NCI-H128 (cell line): ENCODE results near the gene RHOT1.
A peak's percentile ranks its signal among the peaks of the same experiment; 100 is the strongest.
"Not testable (repeated sequence)": the region's sequence is repeated elsewhere in the genome, so short reads cannot be mapped to it uniquely, and the experiment has no call there.

ENCODE experiments used
- DNase-seq: peaks from one replicate; lab custom pipeline; 2025; ENCODE audit not compliant: unreplicated experiment; lab: John Stamatoyannopoulos, UW

The RHOT1 gene

GRCh38 chr17:32123782-32124181, 18.5 kb upstream of the RHOT1 start:
- DNase-seq, result no peak

- no peak for DNase-seq
Measured at GRCh38 chr17:32124985-32125847, 17.1 kb upstream of the RHOT1 start.

GRCh38 chr17:32125848-32126153, 16.5 kb upstream of the RHOT1 start:
- no peak for DNase-seq

DNA sequence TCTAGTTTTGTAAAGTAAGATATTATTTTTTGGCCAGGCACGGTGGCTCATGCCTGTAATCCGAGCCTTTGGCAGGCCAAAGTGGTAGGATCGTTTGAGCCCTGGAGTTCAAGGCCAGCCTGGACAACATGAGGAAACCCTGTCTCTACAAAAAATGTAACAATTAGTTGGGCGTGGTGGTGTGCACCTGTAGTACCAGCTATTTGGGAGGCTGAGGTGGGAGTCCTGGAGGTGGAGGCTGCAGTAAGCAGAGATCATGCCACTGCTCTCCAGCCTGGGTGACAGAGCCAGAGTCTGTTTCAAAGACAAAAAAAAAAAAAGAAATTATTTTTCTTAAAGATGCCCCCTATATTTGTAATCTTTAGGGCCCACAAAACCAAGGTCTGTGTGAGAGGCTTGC, 16.0 kb upstream of the RHOT1 start:
- DNase-seq, result no peak

- DNase-seq, result no peak
Measured at GRCh38 chr17:32126746-32127145, 15.6 kb upstream of the RHOT1 start.

- no peak for DNase-seq
Measured at GRCh38 chr17:32127158-32127897, 15.0 kb upstream of the RHOT1 start.

DNA sequence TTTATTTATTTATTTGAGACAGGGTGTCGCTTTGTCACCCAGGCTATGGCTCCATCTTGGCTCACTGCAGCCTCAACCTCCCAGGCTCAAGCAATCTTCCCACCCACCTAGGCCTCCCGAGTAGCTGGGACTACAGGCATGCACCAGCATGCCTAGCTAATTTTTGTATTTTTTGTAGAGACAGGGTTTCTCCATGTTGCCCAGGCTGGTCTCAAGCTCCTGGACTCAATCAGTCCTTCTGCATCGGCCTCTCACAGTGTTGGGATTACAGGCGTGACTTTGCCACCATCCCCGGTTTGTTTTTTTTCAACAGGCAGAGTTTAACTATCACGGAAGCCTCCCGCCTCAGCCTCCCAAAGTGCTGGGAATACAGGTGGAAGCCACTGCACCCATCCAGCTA, 13.8 kb upstream of the RHOT1 start:
- DNase-seq, result not testable (repeated sequence)

DNA sequence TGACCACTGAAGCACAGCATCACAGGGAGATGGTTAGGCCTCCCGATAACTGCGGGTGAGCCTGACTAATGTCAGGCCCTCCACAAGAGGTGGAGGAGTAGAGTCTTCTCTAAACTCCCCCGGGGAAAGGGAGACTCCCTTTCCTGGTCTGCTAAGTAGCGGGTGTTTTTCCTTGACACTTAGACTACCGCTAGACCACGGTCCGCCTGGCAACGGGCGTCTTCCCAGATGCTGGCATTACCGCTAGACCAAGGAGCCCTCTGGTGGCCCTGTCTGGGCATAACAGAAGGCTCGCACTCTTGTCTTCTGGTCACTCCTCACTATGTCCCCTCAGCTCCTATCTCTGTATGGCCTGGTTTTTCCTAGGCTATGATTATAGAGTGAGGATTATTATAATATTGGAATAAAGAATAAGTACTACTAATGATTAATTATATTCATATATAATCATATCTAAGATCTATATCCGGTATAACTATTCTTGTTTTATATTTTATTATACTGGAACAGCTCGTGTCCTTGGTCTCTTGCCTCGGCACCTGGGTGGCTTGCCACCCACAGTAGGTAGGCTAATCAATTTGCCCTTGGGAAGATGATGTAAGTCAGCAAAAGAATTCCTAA, 6.7 kb upstream of the RHOT1 start:
- not testable (repeated sequence) for DNase-seq

GRCh38 chr17:32136856-32137255, 5.4 kb upstream of the RHOT1 start:
- no peak for DNase-seq

DNA sequence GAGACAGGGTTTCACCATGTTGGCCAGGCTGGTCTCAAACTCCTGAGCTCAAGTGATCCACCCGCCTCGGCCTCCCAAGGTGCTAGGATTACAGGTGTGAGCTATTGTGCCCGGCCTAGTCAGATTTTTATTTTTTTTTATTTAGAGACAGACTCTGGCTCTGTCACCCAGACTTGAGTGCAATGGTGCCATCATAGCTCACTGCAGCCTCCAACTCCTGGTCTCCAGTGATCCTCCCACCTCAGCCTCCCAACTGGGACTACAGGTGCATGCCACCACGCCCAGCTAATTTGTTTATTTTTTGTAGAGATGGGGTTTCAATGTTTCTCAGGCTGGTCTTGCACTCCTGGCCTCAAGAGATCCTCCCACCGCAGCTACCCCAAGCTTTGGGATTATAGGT, 2.8 kb upstream of the RHOT1 start:
- not testable (repeated sequence) for DNase-seq

GRCh38 chr17:32141258-32141657, 1.0 kb upstream of the RHOT1 start:
- peak; percentile 17 for DNase-seq

- DNase-seq, result no peak
Measured at GRCh38 chr17:32141679-32142037, 644 bp upstream of the RHOT1 start.

GRCh38 chr17:32142857-32143526, 690 bp downstream of the RHOT1 start:
- DNase-seq, result no peak

- DNase-seq, result no peak
Measured at GRCh38 chr17:32143527-32143870, 1.2 kb downstream of the RHOT1 start.

DNA sequence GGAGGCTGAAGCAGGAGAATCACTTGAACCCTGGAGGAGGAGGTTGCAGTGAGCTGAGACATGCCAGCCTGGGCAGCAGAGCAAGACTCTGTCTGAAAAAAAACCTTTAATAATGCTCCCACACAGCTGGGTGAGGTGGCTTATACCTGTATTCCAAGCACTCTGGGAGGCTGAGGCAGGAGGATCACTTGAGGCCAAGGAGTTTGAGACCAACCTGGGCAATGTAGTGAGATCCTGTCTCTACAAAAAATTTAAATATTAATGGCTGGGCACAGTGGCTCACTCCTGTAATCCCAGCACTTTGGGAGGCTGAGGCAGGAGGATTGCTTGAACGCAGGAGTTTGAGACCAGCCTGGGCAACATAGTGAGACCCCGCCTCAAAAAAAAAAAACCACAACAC, 2.1 kb downstream of the RHOT1 start:
- not testable (repeated sequence) for DNase-seq

DNA sequence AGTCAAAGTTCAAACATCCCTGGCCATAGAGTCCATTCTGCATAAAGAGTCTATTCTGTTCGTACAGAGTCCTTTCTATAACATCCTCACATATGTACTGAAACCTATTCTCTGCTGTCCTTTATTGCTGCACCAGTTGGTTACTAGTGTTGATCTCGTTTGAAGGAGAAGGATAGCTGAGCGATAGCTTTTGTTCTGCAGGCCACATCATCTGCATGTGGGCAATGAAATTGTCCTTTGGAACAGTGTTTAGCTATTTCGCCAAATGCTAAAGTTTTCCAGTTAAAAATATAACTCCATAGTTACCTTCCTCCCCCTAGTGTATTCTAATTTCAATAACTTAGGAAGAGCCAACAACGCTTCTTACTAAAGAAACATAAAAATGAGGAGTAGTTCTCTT, 6.0 kb downstream of the RHOT1 start:
- no peak for DNase-seq

- no peak for DNase-seq
Measured at GRCh38 chr17:32150358-32150757, 8.1 kb downstream of the RHOT1 start.

GRCh38 chr17:32152130-32152529, 9.8 kb downstream of the RHOT1 start:
- no peak for DNase-seq

GRCh38 chr17:32155896-32156295, 13.6 kb downstream of the RHOT1 start:
- no peak for DNase-seq

GRCh38 chr17:32156656-32157055, 14.4 kb downstream of the RHOT1 start:
- DNase-seq, result no peak

GRCh38 chr17:32157225-32157624, 14.9 kb downstream of the RHOT1 start:
- no peak for DNase-seq
